ENCODE results near the gene TGFBR3. TPM values are rescaled to one million over a fixed set of nuclear protein-coding genes. Genes with fewer than 3 reads are reported as not detected.

The TGFBR3 gene
- total RNA-seq, 2 experiments from 2014 or later: 5.5 to 7.5 TPM

GRCh38 chr1:91744953-91745639, 140.9 kb downstream of the TGFBR3 start:
- CTCF ChIA-PET: interaction anchor here (1.4 kb wide), 1 partner anchor 15 kb away, joined by 4 read pairs; no protein-coding TSS in a partner anchor
- POLR2A ChIA-PET: interaction anchor here (1.0 kb wide), 1 partner anchor 132 kb away, joined by 3 read pairs; no protein-coding TSS in a partner anchor
- H3K9me3 Mint-ChIP-seq: peaks cover 12% of the 10 kb centered on the region
- no peaks in the 10 kb centered on the region for H3K27me3 Mint-ChIP-seq
- no peak overlapping the region for H3K4me3 Mint-ChIP-seq
- TF ChIP-seq, protein P1, sequence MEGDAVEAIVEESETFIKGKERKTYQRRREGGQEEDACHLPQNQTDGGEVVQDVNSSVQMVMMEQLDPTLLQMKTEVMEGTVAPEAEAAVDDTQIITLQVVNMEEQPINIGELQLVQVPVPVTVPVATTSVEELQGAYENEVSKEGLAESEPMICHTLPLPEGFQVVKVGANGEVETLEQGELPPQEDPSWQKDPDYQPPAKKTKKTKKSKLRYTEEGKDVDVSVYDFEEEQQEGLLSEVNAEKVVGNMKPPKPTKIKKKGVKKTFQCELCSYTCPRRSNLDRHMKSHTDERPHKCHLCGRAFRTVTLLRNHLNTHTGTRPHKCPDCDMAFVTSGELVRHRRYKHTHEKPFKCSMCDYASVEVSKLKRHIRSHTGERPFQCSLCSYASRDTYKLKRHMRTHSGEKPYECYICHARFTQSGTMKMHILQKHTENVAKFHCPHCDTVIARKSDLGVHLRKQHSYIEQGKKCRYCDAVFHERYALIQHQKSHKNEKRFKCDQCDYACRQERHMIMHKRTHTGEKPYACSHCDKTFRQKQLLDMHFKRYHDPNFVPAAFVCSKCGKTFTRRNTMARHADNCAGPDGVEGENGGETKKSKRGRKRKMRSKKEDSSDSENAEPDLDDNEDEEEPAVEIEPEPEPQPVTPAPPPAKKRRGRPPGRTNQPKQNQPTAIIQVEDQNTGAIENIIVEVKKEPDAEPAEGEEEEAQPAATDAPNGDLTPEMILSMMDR (IDR thresholded peaks at IDR 0.05): no peak
- peaks cover 3% of the 10 kb centered on the region for H3K4me1 Mint-ChIP-seq (ENCODE audit: low read depth)
- intact Hi-C loops (cut with micrococcal nuclease): no loop called here
- DNase-seq: no peak
- peaks cover 20% of the 10 kb centered on the region for H3K36me3 Mint-ChIP-seq (ENCODE audit: low read depth)
- H3K27ac Mint-ChIP-seq: no peak overlapping the region
- ATAC-seq: no peak

DNA sequence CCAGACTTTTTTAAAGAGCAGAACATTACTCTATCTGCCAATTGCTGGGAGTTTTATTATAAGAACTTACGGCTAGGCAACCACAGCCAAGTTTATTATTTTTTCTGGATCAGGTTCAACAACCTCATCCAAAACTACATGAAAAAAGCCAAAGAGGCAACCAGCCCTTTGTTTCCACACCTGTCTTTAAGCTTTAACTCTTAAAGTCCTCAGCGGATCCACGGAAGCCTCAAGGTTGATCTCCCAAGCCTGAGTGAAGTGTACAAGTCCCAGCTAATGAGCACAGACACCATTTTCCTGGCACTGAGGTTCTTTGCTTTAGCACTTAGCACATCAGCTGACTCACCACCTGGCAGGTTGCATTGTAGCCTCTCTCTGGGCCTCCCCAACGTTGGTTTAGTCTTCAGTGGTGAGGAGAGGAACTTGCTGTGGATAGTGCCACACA, 143.1 kb downstream of the TGFBR3 start:
- no peak overlapping the region for H3K27ac Mint-ChIP-seq
- TF ChIP-seq, protein P1 (IDR thresholded peaks at IDR 0.05): no peak

DNA sequence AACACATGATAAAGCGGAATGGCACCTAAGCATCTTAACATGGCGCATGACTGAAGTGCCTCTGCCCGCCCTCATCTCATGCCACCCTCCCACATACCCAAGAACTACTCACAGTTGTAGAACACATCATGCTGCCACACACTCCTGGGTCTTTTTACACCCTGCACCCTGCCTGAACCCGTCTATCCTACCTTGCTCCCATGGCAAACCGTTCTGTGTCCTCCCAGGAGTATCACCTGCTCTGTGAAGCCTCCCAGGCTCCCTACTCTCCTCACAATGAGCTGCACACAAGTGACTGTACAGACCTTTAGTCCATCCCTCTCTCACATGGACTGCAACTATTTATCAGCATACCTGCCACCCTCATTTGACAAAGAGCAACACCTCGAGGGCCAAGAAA, 144.0 kb downstream of the TGFBR3 start:
- no peak overlapping the region for H3K27ac Mint-ChIP-seq
- H3K4me1 Mint-ChIP-seq (ENCODE audit: low read depth): peaks cover 3% of the 10 kb centered on the region
- ChIA-PET CTCF (no interaction called here), POLR2A (no interaction called here)
- H3K9me3 Mint-ChIP-seq: peaks cover 7% of the 10 kb centered on the region
- no peak for ATAC-seq
- no peaks in the 10 kb centered on the region for H3K27me3 Mint-ChIP-seq
- DNase-seq: no peak
- intact Hi-C loops (cut with micrococcal nuclease): no loop called here
- H3K36me3 Mint-ChIP-seq (ENCODE audit: low read depth): peaks cover 17% of the 10 kb centered on the region
- TF ChIP-seq, protein P1 (IDR thresholded peaks at IDR 0.05): no peak
- H3K4me3 Mint-ChIP-seq: no peak overlapping the region

More for the DNA sequence above, 143.1 kb downstream of the TGFBR3 start:
- H3K27me3 Mint-ChIP-seq: no peaks in the 10 kb centered on the region
- H3K9me3 Mint-ChIP-seq: peaks cover 13% of the 10 kb centered on the region
- no peak for DNase-seq
- H3K4me3 Mint-ChIP-seq: no peak overlapping the region
- intact Hi-C loops (cut with micrococcal nuclease): no loop called here
- peaks cover 25% of the 10 kb centered on the region for H3K36me3 Mint-ChIP-seq (ENCODE audit: low read depth)
- POLR2A ChIA-PET: interaction anchor here (1.2 kb wide), 1 partner anchor 11 kb away, joined by 5 read pairs; no protein-coding TSS in a partner anchor
- CTCF ChIA-PET: no interaction called here
- peaks cover 3% of the 10 kb centered on the region for H3K4me1 Mint-ChIP-seq (ENCODE audit: low read depth)
- ATAC-seq: peak; percentile 58

DNA sequence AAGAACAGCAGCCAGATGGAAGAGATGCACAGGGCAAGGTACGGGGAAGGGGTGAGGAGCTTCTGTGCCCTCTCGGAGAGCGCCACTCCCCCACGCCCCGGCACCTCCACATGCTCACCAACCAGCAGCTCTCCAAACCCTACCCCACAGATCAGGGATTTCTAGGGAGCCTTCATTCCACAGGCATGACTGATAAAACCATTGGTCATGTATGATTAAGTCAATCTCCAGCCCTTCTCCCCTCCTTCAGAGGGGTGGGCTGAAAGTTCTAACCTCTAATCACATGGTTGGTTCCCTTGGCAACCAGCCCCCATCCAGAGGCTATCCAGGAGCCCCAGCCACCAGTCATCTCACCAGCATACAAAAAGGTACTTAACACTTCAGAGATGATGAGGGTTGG, 144.7 kb downstream of the TGFBR3 start:
- ChIA-PET CTCF (no interaction called here), POLR2A (no interaction called here)
- Mint-ChIP-seq H3K36me3 (ENCODE audit: low read depth) (peaks cover 14% of the 10 kb centered on the region), H3K27me3 (no peaks in the 10 kb centered on the region), H3K9me3 (peaks cover 4% of the 10 kb centered on the region), H3K4me1 (ENCODE audit: low read depth) (peaks cover 3% of the 10 kb centered on the region), H3K27ac (no peak overlapping the region), H3K4me3 (no peak overlapping the region)
- TF ChIP-seq, protein P1 (IDR thresholded peaks at IDR 0.05): no peak
- intact Hi-C loops (cut with micrococcal nuclease): no loop called here
- ATAC-seq: no peak
- DNase-seq: no peak

- ChIA-PET POLR2A (interaction anchor here (1.1 kb wide), 1 partner anchor 14 kb away, joined by 3 read pairs; no protein-coding TSS in a partner anchor), CTCF (interaction anchor here (0.6 to 1.8 kb wide), 4 partner anchors 14 to 147 kb away, joined by 3 to 6 read pairs (median 3); no protein-coding TSS in a partner anchor)
- Mint-ChIP-seq H3K36me3 (ENCODE audit: low read depth) (peaks cover 9% of the 10 kb centered on the region), H3K9me3 (peaks cover 2% of the 10 kb centered on the region), H3K4me1 (ENCODE audit: low read depth) (peaks cover 10% of the 10 kb centered on the region), H3K4me3 (no peak overlapping the region), H3K27ac (no peak overlapping the region), H3K27me3 (no peaks in the 10 kb centered on the region)
- no peak for DNase-seq
- intact Hi-C loops (cut with micrococcal nuclease): no loop called here
- TF ChIP-seq, protein P1 (IDR thresholded peaks at IDR 0.05): no peak
- no peak for ATAC-seq
Measured at GRCh38 chr1:91737650-91738049, 148.3 kb downstream of the TGFBR3 start.

Data from activated CD8-positive, alpha-beta T cell treated with anti-CD3 and anti-CD28 coated beads for 36 hours (primary cell).